Stimulated activated naive CD8-positive, alpha-beta T cell treated with anti-CD3 and anti-CD28 coated beads, Interleukin-15, Interleukin-2, amounts not matched to agents 100 ng/mL and 50 ng/mL, for 24 hours (primary cell): Measurements from ENCODE around the gene SLC9A1.
"Not testable (repeated sequence)": the region's sequence is repeated elsewhere in the genome, so short reads cannot be mapped to it uniquely, and the experiment has no call there.

Experiments used
- H3K27ac Mint-ChIP-seq: one replicate; pipeline ENCODE4 v1.8.0; 2021; ENCODE audit warnings: mild to moderate bottlenecking, mixed read lengths
- H3K27me3 Mint-ChIP-seq: one replicate; pipeline ENCODE4 v1.8.0; 2021; ENCODE audit warnings: mixed read lengths
- H3K36me3 Mint-ChIP-seq: one replicate; pipeline ENCODE4 v1.8.0; 2021; ENCODE audit warnings: low read depth, mixed read lengths
- H3K4me1 Mint-ChIP-seq: one replicate; pipeline ENCODE4 v1.8.0; 2021; ENCODE audit warnings: low read depth, mixed read lengths
- H3K4me3 Mint-ChIP-seq: one replicate; pipeline ENCODE4 v1.8.0; 2021; ENCODE audit warnings: mild to moderate bottlenecking, mixed read lengths
- H3K9me3 Mint-ChIP-seq: one replicate; pipeline ENCODE4 v1.8.0; 2021; ENCODE audit warnings: mixed read lengths

SLC9A1 gene

DNA sequence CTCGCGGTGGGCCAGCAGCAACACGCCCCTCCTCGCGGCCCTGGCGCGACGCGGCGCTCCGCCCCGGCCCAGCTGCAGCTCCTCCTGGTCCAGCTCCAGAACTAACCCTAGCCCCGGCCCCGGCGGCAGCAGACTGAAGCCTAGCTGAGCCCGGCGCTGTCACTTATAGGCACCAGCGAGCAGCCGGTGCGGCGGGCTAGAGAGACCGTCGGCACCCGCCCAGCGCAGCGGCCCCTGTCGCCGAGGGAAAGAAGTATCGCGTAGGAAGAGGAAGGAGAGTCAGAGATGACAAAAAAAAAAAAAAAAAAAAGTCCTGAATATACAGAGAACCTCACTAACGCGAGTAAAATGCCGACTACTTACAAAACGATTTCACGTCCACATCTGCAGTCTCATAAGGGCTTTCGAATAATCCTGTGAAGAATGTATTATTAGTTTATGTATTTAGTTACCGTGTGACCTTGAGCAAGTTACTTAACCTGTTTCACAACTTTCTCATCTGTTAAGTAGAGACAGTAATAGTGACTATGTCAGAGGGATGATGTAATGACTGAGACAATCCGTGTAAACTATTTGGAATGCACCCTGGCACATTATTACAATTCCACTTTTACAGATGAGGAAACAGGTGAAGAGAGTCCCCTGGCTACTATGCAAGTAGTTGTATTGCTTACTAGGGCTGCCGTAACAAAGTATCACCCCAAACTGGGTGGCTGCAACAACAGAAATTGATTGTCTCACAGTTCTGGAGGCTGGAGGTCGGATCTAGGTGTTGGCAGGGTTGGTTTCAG is at the start of gene SLC9A1:
TSS of gene SLC9A1 (minus strand) at position 135 of the 791 bp plus-strand sequence. CDS start 791 bp downstream, outside the sequence.
- no peaks in the 10 kb centered on the region for H3K9me3 Mint-ChIP-seq
- H3K4me1 Mint-ChIP-seq: peaks cover 51% of the 10 kb centered on the region

GRCh38 chr1:27203946-27204345 is 49.0 kb upstream of the SLC9A1 start:
- Mint-ChIP-seq H3K27ac (no peak overlapping the region), H3K36me3 (no peaks in the 10 kb centered on the region), H3K4me3 (no peak overlapping the region), H3K27me3 (no peaks in the 10 kb centered on the region), H3K9me3 (no peaks in the 10 kb centered on the region), H3K4me1 (no peaks in the 10 kb centered on the region)

More for the DNA sequence above, at the start of gene SLC9A1:
- Mint-ChIP-seq H3K27ac (peak within 1 kb of the TSS; percentile 95), H3K36me3 (no peaks in the 10 kb centered on the region), H3K4me3 (peak within 1 kb of the TSS; percentile 89), H3K27me3 (no peaks in the 10 kb centered on the region)

GRCh38 chr1:27201295-27201694 is 46.4 kb upstream of the SLC9A1 start:
- peaks cover 4% of the 10 kb centered on the region for H3K4me1 Mint-ChIP-seq
- no peak overlapping the region for H3K27ac Mint-ChIP-seq
- no peaks in the 10 kb centered on the region for H3K36me3 Mint-ChIP-seq
- H3K4me3 Mint-ChIP-seq: no peak overlapping the region
- peaks cover 4% of the 10 kb centered on the region for H3K27me3 Mint-ChIP-seq
- no peaks in the 10 kb centered on the region for H3K9me3 Mint-ChIP-seq

DNA sequence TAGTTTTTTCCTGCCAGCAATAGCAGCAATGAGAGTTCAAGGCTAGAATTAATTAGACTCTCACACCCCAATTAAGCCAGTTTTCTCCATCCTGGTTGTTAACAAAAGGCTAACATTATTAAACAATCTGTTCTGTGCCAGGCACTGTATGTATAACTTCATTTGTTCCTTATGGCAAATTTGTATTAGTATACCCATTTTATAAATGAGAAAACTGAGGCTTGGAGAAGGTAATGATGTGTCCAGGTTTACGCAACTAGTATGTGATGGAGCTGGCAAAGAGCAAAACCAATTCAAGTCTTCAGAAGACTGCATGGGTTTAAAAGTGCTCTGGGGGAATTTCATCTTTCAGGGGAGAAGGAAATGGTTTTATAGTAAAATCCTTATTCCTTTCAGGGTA is 38.3 kb upstream of the SLC9A1 start:
- H3K27ac Mint-ChIP-seq: no peak overlapping the region
- peaks cover 4% of the 10 kb centered on the region for H3K4me1 Mint-ChIP-seq
- H3K9me3 Mint-ChIP-seq: no peaks in the 10 kb centered on the region
- no peaks in the 10 kb centered on the region for H3K36me3 Mint-ChIP-seq
- H3K27me3 Mint-ChIP-seq: peaks cover 4% of the 10 kb centered on the region
- H3K4me3 Mint-ChIP-seq: no peak overlapping the region

- H3K27ac Mint-ChIP-seq: no peak overlapping the region
- H3K4me3 Mint-ChIP-seq: no peak overlapping the region
- H3K36me3 Mint-ChIP-seq: no peaks in the 10 kb centered on the region
- no peaks in the 10 kb centered on the region for H3K27me3 Mint-ChIP-seq
- no peaks in the 10 kb centered on the region for H3K9me3 Mint-ChIP-seq
- no peaks in the 10 kb centered on the region for H3K4me1 Mint-ChIP-seq
These were observed 37.2 kb upstream of the SLC9A1 start for GRCh38 chr1:27192039-27192529.

DNA sequence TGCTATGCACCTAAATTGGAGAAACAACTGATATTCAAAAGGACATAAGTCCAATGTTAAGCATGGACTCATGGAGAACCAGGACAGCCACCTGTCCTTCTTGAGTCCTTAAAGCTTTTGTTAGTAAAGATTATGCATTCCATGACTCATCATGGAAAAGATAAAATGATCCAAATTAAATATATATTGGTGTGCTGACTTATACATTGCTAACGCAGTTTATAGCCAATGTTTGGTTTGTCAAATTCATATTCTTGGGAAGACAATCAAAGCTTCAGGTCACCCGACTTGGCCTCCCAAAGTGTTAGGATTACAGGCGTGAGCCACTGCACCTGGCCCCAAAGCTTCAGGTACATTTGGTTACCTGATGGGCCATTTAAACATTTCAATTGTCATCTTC is 29.7 kb upstream of the SLC9A1 start:
- not testable (repeated sequence) for H3K4me1 Mint-ChIP-seq, H3K4me3 Mint-ChIP-seq, H3K27me3 Mint-ChIP-seq, H3K36me3 Mint-ChIP-seq, H3K27ac Mint-ChIP-seq, H3K9me3 Mint-ChIP-seq

DNA sequence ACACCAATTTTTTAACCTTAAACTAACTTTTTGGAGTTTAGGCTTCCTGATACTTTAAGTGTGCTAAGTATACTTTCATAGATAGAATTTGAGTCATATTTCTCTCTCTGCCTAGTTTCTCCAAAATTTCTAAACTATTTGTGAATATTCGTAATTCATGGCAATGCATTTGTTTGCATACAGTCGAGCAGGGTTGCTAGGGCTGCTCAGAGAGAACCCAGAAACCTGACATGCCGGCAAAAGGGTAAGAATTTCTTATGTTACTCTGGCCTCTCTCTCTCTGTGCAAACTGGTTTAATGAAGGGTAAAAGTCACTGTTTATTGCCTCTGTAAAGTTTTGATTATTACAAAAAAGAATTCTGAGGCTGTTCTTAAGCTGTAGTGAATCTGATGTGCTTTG is 25.1 kb upstream of the SLC9A1 start:
- H3K27ac Mint-ChIP-seq: no peak overlapping the region
- H3K36me3 Mint-ChIP-seq: peaks cover 5% of the 10 kb centered on the region
- H3K4me1 Mint-ChIP-seq: no peaks in the 10 kb centered on the region
- H3K4me3 Mint-ChIP-seq: no peak overlapping the region
- H3K9me3 Mint-ChIP-seq: peaks cover 4% of the 10 kb centered on the region
- no peaks in the 10 kb centered on the region for H3K27me3 Mint-ChIP-seq

DNA sequence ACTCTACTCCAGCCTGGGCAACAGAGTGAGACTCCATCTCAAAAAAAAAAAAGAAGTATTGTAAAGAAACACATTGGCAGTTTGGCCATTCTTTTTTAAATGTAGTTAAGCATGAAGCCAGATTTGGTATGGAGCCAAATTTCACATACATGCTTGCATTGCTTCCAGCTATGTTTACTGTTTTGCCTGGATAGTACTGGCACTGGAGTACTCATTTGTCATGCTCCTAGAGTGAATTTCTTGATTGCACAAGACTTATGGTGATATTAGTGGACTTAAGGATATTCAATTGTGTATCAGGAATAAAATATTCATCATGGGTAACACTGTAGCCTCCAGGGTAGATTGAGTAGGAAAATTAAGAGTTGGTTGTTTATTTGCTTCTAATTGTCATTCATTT is 24.5 kb upstream of the SLC9A1 start:
- Mint-ChIP-seq H3K27ac (no peak overlapping the region), H3K27me3 (no peaks in the 10 kb centered on the region), H3K9me3 (peaks cover 4% of the 10 kb centered on the region), H3K4me3 (no peak overlapping the region), H3K36me3 (peaks cover 5% of the 10 kb centered on the region), H3K4me1 (no peaks in the 10 kb centered on the region)

DNA sequence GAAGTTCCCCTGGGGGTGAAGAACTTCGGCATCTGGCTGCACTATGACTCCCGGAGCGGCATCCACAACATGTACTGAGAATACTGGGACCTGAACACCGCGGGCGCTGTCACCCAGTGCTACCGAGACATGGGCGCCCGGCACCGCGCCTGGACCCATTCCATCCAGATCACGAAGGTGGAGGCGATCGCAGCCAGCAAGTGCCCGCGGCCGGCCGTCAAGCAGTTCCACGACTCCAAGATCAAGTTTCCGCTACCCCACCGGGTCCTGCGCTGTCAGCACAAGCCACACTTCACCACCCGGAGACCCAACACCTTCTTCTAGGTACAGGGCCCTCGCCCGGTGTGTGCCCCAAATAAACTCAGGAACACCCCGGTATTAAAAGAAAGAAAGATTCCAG is 22.0 kb upstream of the SLC9A1 start:
- no peaks in the 10 kb centered on the region for H3K27me3 Mint-ChIP-seq
- H3K4me1 Mint-ChIP-seq: no peaks in the 10 kb centered on the region
- H3K4me3 Mint-ChIP-seq: no peak overlapping the region
- no peak overlapping the region for H3K27ac Mint-ChIP-seq
- peaks cover 4% of the 10 kb centered on the region for H3K9me3 Mint-ChIP-seq
- no peaks in the 10 kb centered on the region for H3K36me3 Mint-ChIP-seq

- Mint-ChIP-seq H3K9me3 (peaks cover 4% of the 10 kb centered on the region), H3K4me3 (no peak overlapping the region), H3K27ac (no peak overlapping the region), H3K4me1 (no peaks in the 10 kb centered on the region), H3K36me3 (no peaks in the 10 kb centered on the region), H3K27me3 (no peaks in the 10 kb centered on the region)
These were observed 21.4 kb upstream of the SLC9A1 start for GRCh38 chr1:27176323-27176722.

DNA sequence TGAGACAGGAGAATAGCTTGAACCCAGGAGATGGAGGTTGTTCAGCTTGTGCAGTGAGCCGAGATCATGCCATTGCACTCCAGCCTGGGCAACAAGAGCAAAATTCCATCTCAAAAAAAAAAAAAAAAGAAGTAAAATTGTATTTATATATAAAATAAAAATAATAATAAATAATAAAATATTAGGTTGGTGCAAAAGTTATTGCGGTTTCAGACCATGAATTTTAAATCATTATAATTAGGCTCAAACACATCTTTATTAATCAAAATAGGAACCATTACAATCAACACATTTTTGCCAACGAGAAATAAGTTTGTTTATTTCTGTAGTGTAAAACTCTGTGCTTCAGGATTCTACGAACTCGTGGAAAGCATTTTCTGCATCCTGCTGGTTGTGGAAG is 18.1 kb upstream of the SLC9A1 start:
- H3K4me3 Mint-ChIP-seq, H3K36me3 Mint-ChIP-seq, H3K27ac Mint-ChIP-seq, H3K27me3 Mint-ChIP-seq, H3K9me3 Mint-ChIP-seq, H3K4me1 Mint-ChIP-seq: not testable (repeated sequence)

DNA sequence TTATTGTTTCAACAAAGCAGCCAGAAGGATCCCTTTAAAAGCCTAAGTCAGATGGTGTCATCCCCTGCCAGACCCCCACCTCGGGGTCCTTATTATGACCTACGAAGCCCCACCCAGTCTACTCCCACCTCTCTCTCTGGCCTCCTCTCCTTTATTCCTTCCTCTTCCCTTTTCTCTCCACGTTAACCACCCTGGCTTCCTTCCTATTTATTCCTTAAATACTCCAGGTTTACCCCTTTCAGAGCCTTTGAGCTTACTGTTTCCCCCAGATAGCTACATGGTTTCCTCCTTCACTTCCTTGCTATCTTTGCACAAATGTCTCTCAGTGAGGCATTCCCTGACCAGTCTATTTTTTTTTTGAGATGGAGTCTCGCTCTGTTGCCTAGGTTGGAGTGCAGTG is 12.0 kb upstream of the SLC9A1 start:
- Mint-ChIP-seq H3K4me3 (no peak overlapping the region), H3K27ac (no peak overlapping the region), H3K4me1 (peaks cover 3% of the 10 kb centered on the region), H3K27me3 (no peaks in the 10 kb centered on the region), H3K9me3 (no peaks in the 10 kb centered on the region), H3K36me3 (no peaks in the 10 kb centered on the region)

GRCh38 chr1:27166351-27166802 is 11.5 kb upstream of the SLC9A1 start:
- no peak overlapping the region for H3K4me3 Mint-ChIP-seq
- H3K27ac Mint-ChIP-seq: no peak overlapping the region
- no peaks in the 10 kb centered on the region for H3K27me3 Mint-ChIP-seq
- H3K36me3 Mint-ChIP-seq: no peaks in the 10 kb centered on the region
- no peaks in the 10 kb centered on the region for H3K9me3 Mint-ChIP-seq
- H3K4me1 Mint-ChIP-seq: peaks cover 7% of the 10 kb centered on the region

- no peaks in the 10 kb centered on the region for H3K36me3 Mint-ChIP-seq
- H3K27ac Mint-ChIP-seq: no peak overlapping the region
- no peaks in the 10 kb centered on the region for H3K27me3 Mint-ChIP-seq
- H3K4me3 Mint-ChIP-seq: no peak overlapping the region
- H3K9me3 Mint-ChIP-seq: no peaks in the 10 kb centered on the region
- H3K4me1 Mint-ChIP-seq: peaks cover 10% of the 10 kb centered on the region
These were observed 8.2 kb upstream of the SLC9A1 start for GRCh38 chr1:27163093-27163492.

DNA sequence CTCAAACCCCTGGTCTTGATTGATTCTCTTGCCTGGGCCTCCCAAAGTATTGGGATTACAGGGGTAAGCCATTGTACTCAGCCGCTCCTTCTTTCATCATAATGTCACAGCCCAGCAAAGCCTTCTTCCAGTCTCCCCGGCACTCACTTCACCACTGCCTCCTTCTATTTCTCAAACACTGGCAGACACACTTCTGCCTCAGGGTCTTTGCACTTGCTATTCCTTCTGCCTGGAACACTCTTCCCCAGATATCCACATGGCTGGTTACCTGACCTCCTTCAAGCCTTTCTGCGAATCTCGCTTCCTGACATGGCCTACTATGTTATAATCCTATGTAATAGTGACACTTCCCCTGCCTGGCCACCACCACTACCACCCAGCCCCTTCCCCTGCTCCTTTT is 7.2 kb upstream of the SLC9A1 start:
- no peak overlapping the region for H3K4me3 Mint-ChIP-seq
- H3K27ac Mint-ChIP-seq: no peak overlapping the region

DNA sequence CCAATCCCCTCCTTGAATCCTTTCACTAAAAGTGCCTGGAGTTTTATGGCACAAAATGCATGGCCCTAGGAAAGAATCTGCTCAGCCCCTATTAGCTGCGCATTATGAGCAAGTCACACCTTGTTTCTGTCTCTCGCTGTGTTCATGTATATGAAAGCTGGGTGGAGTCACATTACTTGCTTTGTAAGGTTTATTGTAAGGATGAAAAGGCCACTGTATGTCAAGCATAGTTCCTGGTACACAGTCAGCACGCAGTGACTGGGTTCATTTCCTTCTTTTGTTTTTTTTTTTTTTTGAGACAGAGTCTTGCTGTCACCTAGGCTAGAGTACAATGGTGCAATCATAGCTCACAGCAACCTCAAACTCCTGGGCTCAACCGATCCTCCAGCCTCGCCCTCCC is 6.7 kb upstream of the SLC9A1 start:
- no peaks in the 10 kb centered on the region for H3K27me3 Mint-ChIP-seq
- no peak overlapping the region for H3K27ac Mint-ChIP-seq
- H3K36me3 Mint-ChIP-seq: no peaks in the 10 kb centered on the region
- H3K4me3 Mint-ChIP-seq: no peak overlapping the region
- H3K9me3 Mint-ChIP-seq: no peaks in the 10 kb centered on the region
- H3K4me1 Mint-ChIP-seq: peaks cover 10% of the 10 kb centered on the region

More for the DNA sequence above, 7.2 kb upstream of the SLC9A1 start:
- H3K27me3 Mint-ChIP-seq: no peaks in the 10 kb centered on the region
- no peaks in the 10 kb centered on the region for H3K9me3 Mint-ChIP-seq
- H3K36me3 Mint-ChIP-seq: no peaks in the 10 kb centered on the region
- H3K4me1 Mint-ChIP-seq: peaks cover 10% of the 10 kb centered on the region
